Kidney (tissue), 14 donors: ENCODE measurements around the gene NEURL2. TPM values are rescaled to one million over a fixed set of nuclear protein-coding genes. Genes with fewer than 3 reads are reported as not detected.

Experiments
- DNase-seq, 5 donors: peaks; one replicate each; pipeline ENCODE4 v3.0.0-alpha.2; 2013 to 2020
- FAIRE-seq: peaks from 2 replicates; lab custom pipeline; 2012; peaks lifted over from hg19 to GRCh38; lab: Jason Lieb, UNC
- H3K27ac ChIP-seq, 2 donors: one replicate each; pipeline ENCODE4 v1.7.0; 2013; ENCODE audit warnings: low read depth in 2 of 2, low read length in 2 of 2, inconsistent platforms in 1 of 2
- H3K27me3 ChIP-seq: one replicate; pipeline ENCODE4 v1.7.1; 2013; ENCODE audit warnings: low read length, inconsistent platforms; ENCODE audit not compliant: control insufficient read depth, insufficient read depth
- H3K36me3 ChIP-seq, 3 donors: one replicate each; pipeline versions ENCODE4 v1.7.0 to v1.7.1; 2013; ENCODE audit warnings: low read length in 3 of 3, control low read depth in 1 of 3, inconsistent platforms in 1 of 3; ENCODE audit not compliant: insufficient read depth in 3 of 3, control insufficient read depth in 2 of 3
- H3K4me1 ChIP-seq, 3 donors: one replicate each; pipeline versions ENCODE4 v1.7.0 to v1.7.1; 2013; ENCODE audit warnings: low read length in 3 of 3, inconsistent platforms in 1 of 3, low read depth in 1 of 3; ENCODE audit not compliant: control insufficient read depth in 2 of 3, insufficient read depth in 2 of 3
- H3K4me3 ChIP-seq, 3 donors: one replicate each; pipeline versions ENCODE4 v1.7.0 to v1.8.1; 2013; ENCODE audit warnings: low read length in 3 of 3, control low read depth in 1 of 3, inconsistent platforms in 1 of 3
- H3K9ac ChIP-seq, 3 donors: one replicate each; pipeline versions ENCODE4 v1.7.0 to v1.7.1; 2013; ENCODE audit warnings: low read length in 3 of 3, control low read depth in 1 of 3, inconsistent platforms in 1 of 3
- H3K9me3 ChIP-seq, 3 donors: one replicate each; pipeline versions ENCODE4 v1.7.0 to v1.7.1; 2013; ENCODE audit warnings: low read length in 3 of 3, control low read depth in 1 of 3, inconsistent platforms in 1 of 3; ENCODE audit not compliant: control insufficient read depth in 2 of 3, insufficient read depth in 1 of 3
- intact Hi-C: fragments of 100-400 bp; cut with DNase I; formaldehyde crosslinking; loops from one replicate; pipeline ENCODE4 v1.11.1; 2022
- polyA plus RNA-seq: library from polyadenylated mRNA; stranded (reverse); fragments of 350-450 nt; fragmentation: Illumina TruSeq; extraction: RNeasy Lipid Tissue Mini Kit (QIAGEN cat#74804); gene quantifications from one replicate; pipeline ENCODE4 v1.2.3, GENCODE V29; 2014; ENCODE audit warnings: low read depth, low replicate concordance; ENCODE audit not compliant: insufficient read depth
- total RNA-seq: library from RNA; stranded (reverse); fragmentation: NEBNext Ultra II Directional; extraction: Animal tissue kit (Norgen Biotek cat#: 25700); gene quantifications from one replicate; pipeline ENCODE4 v1.2.1, GENCODE V29; 2021
- TF ChIP-seq, protein P1 (sequence below): IDR thresholded peaks from 3 replicates; pipeline ENCODE4 v1.5.1; 2012; ENCODE audit warnings: mild to moderate bottlenecking, moderate library complexity, borderline replicate concordance; ENCODE audit not compliant: insufficient read depth; ENCODE audit errors: extremely low read depth
- donor health status: control.
- donor health status: control.
- donor health status: control.
- donor health status: control.
- donor health status: control.
- donor health status: DM: yes; HTN: yes; CAD: no.
- donor health status: Normal renal cell carcinoma (clear cell type).

Gene NEURL2
- total and polyA plus RNA-seq, 2 donors from 2014 or later, result 27.5 to 37.3 TPM

DNA sequence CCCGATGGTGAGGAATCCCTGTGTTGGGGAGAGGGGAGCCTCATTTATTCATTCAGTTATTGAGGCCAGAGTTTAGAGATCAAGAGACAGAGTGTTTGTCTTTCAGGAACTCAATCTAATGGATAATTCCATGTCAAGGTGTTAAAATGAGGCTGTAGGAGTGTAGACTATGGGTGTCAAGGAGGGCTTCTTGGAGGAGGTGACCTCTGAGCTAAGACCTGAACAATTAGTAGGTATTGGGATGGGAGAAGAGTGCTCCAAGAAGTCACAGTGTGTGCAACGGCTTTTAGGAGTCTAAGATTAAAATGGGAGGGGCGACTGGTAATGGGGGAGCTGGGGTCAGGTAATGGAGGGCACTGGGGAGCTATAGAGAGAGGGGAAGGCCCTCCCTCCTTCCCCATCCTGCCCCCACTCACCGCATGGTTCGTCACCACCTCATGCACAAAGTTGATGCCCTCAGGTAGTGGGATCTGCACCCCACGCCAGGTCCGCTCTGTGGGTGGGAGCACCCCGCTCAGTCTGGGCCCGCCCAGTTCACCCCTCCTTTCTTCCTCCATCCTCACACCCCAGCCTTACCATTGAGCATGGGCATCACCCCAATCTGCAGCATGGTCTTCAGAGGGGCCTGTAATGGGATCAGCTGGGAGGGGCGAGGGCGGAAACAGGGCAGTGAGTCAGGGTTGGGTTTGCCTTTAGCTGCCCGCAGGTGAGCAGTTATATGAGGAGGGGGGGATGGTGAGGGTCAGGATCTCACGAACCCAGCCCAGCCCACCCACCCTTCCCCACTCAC is 8.2 kb upstream of the NEURL2 start:
- Histone ChIP-seq H3K4me3 (no peak overlapping the region), H3K4me1 (no peaks in the 10 kb centered on the region), H3K27me3 (no peaks in the 10 kb centered on the region), H3K27ac (no peak overlapping the region), H3K36me3 (peaks cover 5 to 22% (median 18%) of the 10 kb centered on the region in 3 donors), H3K9ac (no peak overlapping the region), H3K9me3 (no peaks in the 10 kb centered on the region)
- no peak for FAIRE-seq
- peak in 1 of 5 donors; percentile 44 for DNase-seq
- TF ChIP-seq, protein P1, sequence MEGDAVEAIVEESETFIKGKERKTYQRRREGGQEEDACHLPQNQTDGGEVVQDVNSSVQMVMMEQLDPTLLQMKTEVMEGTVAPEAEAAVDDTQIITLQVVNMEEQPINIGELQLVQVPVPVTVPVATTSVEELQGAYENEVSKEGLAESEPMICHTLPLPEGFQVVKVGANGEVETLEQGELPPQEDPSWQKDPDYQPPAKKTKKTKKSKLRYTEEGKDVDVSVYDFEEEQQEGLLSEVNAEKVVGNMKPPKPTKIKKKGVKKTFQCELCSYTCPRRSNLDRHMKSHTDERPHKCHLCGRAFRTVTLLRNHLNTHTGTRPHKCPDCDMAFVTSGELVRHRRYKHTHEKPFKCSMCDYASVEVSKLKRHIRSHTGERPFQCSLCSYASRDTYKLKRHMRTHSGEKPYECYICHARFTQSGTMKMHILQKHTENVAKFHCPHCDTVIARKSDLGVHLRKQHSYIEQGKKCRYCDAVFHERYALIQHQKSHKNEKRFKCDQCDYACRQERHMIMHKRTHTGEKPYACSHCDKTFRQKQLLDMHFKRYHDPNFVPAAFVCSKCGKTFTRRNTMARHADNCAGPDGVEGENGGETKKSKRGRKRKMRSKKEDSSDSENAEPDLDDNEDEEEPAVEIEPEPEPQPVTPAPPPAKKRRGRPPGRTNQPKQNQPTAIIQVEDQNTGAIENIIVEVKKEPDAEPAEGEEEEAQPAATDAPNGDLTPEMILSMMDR, result no peak
- intact Hi-C loops, result no loop called here

DNA sequence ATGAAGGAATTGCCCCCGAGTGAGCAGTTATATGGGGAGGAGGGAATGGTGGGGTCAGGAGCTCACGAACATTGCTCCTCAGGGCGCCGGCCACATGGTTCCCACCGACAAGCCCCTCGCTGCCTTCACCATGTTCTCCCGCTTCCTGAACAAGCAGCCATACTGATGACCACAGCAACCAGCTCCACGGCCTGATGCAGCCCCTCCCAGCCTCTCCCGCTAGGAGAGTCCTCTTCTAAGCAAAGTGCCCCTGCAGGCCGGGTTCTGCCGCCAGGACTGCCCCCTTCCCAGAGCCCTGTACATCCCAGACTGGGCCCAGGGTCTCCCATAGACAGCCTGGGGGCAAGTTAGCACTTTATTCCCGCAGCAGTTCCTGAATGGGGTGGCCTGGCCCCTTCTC is 7.3 kb upstream of the NEURL2 start:
- FAIRE-seq, result no peak
- Histone ChIP-seq H3K4me3 (no peak overlapping the region), H3K27ac (no peak overlapping the region), H3K9me3 (no peaks in the 10 kb centered on the region), H3K9ac (no peak overlapping the region), H3K4me1 (no peaks in the 10 kb centered on the region), H3K36me3 (peaks cover 5 to 29% (median 25%) of the 10 kb centered on the region in 3 donors), H3K27me3 (no peaks in the 10 kb centered on the region)
- intact Hi-C loops, result no loop called here
- TF ChIP-seq, protein P1, result no peak
- peak in 1 of 5 donors; percentile 56 for DNase-seq

DNA sequence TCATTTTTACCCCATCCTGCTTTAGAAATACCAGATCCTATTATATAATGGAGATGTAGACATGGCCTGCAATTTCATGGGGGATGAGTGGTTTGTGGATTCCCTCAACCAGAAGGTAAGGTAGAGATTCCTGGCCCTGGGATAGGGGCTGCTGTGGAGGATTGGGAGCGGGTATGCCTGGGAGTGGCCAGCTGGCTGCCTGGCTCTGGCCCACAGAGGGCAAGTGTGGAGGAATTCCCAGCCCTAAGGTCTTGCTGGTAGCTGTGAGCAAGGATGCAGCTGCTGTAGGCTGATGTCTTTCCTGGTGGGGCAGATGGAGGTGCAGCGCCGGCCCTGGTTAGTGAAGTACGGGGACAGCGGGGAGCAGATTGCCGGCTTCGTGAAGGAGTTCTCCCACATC is 6.7 kb upstream of the NEURL2 start:
- H3K9ac ChIP-seq, result no peak overlapping the region
- FAIRE-seq, result no peak
- no peaks in the 10 kb centered on the region for H3K27me3 ChIP-seq
- peaks cover 0 to 4% (median 0%) of the 10 kb centered on the region in 3 donors for H3K4me1 ChIP-seq
- H3K27ac ChIP-seq, result no peak overlapping the region
- no peak for DNase-seq
- H3K4me3 ChIP-seq, result no peak overlapping the region
- intact Hi-C loops, result no loop called here
- TF ChIP-seq, protein P1, result no peak
- H3K36me3 ChIP-seq, result peaks cover 5 to 29% (median 25%) of the 10 kb centered on the region in 3 donors
- no peaks in the 10 kb centered on the region for H3K9me3 ChIP-seq
